DMS 273 treated with DMSO at 0.1 percent for 48 hours (cell line): ENCODE results near the gene SPOCK1.
"Not testable (repeated sequence)": the region's sequence is repeated elsewhere in the genome, so short reads cannot be mapped to it uniquely, and the experiment has no call there.

Source experiments
- DNase-seq: peaks from one replicate; lab custom pipeline; 2025; lab: John Stamatoyannopoulos, UW

The SPOCK1 gene

GRCh38 chr5:137264573-137264972 lies 234.6 kb downstream of the SPOCK1 start:
- no peak for DNase-seq

GRCh38 chr5:137264041-137264440 lies 235.1 kb downstream of the SPOCK1 start:
- DNase-seq = no peak

DNA sequence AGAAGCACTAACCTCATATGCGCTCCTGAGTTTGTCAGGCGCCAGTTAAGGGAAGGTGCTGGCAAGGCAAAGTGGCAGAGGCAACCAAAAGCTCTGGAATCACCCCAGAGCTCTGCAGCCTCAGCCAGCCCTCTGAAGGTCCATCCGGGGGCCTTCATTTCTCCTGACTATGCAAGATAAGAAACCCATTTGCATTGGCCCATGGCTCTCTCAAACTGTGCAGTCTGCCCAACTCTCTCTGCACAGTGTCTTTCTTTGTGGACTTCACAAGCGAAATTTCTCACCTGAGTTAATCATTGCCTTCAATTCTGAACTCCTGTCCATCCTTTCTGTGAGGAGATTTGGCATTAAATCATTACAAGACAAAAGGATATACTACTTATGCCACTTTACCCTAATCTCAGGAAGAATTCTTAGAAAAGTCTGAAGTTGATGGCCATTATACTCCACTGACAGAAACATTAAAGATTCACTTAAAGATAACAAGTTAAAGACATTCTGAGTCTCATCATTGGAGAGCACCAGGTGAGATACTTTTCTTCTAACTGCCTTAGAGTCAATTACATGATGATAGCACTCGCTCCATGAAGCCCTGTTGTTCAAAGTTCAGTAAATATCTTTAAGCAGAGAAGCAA lies 235.6 kb downstream of the SPOCK1 start:
- no peak for DNase-seq

- no peak for DNase-seq
Observed at GRCh38 chr5:137262818-137263217, 236.3 kb downstream of the SPOCK1 start.

GRCh38 chr5:137260820-137261695 lies 238.1 kb downstream of the SPOCK1 start:
- DNase-seq = no peak

DNA sequence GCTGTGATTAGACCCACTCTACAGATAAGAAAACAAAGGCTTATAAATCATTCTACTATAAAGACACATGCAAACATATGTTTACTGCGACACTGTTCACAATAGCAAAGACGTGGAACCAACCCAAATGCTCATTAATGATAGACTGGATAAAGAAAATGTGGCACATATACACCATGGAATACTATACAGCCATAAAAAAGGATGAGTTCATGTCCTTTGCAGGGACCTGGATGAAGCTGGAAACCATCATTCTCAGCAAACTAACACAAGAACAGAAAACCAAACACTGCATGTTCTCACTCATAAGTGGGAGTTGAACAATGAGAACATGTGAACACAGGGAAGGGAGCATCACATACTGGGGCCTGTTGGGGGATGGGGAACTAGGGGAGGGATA lies 240.0 kb downstream of the SPOCK1 start:
- DNase-seq = not testable (repeated sequence)

GRCh38 chr5:137254119-137255090 lies 244.7 kb downstream of the SPOCK1 start:
- no peak for DNase-seq

- DNase-seq = no peak
Observed at GRCh38 chr5:137252512-137252911, 246.6 kb downstream of the SPOCK1 start.

DNA sequence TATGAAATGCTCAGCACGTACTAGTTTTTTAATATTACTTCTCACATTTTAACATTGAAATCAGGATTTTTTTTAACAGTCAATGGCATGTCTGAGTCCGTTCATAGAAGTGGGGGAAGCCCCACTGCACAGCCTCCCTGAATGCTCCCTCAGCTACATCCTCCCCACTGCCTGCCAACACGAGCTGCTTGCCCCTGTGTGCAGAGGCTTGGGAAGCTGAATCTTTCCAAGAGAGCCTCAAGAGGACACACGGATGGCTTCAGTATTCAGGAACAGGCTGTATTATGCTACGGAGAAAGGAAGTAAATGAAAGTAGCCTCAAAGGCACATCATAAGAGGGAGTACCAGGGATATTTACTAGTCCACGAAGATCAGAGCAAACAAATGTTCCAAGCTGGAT lies 248.7 kb downstream of the SPOCK1 start:
- DNase-seq = no peak

GRCh38 chr5:137248527-137248926 lies 250.6 kb downstream of the SPOCK1 start:
- no peak for DNase-seq

DNA sequence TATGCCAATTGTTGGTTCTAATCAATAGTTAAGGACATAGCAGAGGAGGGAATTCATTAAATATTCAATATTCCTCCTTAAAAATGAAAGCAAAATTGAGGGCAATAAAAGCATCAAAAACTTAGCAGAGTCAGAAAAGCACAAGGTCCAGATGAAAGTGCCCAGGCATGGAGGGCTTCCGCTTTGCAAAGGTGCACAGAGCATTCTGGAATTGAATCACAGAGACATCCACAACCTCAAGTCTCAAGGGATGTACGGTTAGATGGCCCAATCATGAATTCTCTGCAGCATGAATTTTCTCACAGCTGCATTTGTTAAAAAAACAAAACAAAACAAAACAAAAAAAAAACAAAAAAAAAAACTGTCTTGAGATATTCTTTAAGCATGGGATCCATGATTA lies 253.7 kb downstream of the SPOCK1 start:
- DNase-seq = no peak

GRCh38 chr5:137240285-137240684 lies 258.8 kb downstream of the SPOCK1 start:
- no peak for DNase-seq

DNA sequence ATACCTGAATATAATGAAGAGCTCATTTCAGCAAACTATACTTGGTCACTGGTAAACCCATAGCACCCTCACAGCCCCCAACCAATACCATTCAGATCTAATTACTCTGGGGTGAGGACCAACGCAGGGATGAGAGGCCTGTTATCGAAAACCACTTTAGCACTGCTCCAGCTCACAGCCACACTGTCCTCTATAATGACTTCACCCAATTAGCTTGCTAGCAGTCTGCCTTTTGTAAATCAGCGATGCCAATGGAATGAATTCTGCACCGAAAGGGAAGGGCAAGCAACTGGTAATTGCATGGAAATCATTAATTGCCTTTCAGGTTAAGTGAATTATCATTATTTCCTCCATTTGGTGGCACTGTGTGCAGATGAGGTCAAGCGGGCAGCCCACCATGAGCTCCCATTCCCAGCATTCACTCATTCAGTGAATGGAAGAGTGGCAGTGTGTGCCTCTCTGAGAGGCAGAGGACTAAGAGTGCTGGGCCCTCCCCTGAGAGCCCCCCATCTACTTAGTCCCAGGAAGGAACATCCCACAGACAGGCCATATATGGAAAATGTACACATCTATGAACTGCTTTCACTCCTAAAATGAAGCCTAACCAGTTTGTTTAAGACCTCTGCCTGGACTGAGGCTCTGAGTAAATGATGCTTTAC lies 262.1 kb downstream of the SPOCK1 start:
- DNase-seq = no peak

DNA sequence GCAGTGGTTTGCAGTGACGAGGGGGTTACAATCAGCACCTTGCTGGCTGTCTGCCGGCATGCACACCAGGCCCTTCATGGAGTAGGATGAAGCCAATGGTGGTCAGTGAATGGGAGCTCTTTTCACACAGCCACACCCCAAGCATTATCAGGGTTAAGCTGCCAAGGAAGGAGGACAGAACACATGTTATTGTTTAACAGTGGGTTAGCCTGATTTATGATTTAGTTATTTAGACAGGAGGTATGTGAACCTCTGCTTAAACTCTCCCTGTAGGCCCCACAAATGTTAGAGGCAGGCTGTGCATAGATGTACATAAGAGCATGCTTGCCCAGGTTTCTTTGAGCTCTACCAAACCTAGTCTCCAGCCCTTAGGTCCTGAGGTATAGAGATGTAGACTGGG lies 262.9 kb downstream of the SPOCK1 start:
- DNase-seq = no peak

DNA sequence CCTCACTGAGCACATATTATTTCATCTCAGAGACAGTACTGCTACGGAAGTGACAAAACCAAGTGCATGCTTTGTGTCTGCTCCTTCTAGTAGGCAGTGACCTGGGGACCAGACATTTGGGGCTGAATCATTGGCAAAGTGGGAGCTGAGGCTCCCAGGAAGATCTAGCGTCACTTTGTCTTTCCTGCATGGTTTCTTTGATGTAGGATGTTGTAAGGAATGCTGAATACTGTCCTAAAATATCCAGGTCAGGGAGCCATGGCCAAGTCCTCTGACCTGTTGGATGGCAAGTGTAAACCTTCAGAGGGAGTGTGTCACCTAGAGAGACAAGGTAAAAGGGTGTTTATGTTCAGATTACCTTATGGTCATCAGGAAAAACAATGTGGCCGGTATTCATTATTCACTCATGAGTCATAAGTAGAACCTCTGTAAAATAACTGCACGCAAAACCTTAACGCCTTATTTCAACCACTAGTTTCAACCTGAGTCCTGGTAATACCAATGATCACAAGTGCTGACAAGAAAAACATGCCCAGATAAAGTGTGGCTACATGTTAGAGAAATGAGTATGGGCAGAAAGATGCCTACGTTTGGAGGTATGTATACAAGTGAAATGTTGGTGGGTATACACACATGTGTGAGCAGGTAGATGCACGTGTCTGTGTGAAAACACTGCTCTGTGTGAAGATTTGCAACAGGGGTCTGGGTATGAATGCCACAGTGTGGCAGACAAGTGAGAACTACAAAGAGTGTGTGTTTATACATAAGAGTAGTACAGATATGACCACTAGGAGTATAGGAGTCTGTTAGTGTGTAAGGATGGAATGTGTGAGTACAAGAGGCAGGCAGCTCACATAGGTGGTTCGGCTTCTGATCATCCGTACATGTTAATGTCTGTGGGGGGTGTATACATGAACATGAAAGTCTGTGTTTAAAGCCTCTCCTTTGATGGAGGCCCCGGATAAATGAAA lies 263.9 kb downstream of the SPOCK1 start:
- no peak for DNase-seq

GRCh38 chr5:137233726-137234125 lies 265.4 kb downstream of the SPOCK1 start:
- DNase-seq = no peak

GRCh38 chr5:137233304-137233703 lies 265.8 kb downstream of the SPOCK1 start:
- not testable (repeated sequence) for DNase-seq

- no peak for DNase-seq
Observed at GRCh38 chr5:137231540-137231939, 267.6 kb downstream of the SPOCK1 start.

DNA sequence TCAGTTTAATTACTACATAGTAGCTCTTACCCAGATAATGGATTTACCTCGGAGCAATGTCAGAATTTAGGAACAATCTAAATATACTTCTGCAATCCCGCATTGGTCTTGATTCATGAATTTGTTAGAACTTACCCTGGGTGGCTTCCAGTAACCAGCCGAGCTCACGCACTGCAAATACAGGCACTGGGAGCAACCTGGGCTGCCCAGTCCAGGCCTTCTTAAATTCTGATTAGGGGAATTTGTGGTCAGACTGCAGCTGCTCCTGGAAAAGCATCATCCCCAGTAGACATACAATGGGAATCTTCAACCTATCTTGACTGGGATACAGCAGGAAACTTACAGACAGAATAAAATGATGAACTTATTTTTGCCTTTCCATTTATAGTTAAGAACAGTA lies 270.3 kb downstream of the SPOCK1 start:
- DNase-seq = no peak

GRCh38 chr5:137226081-137226480 lies 273.0 kb downstream of the SPOCK1 start:
- DNase-seq = no peak
